HepG2 (cell line): Measurements from ENCODE around the gene TMEM232. TPM values are rescaled to one million over a fixed set of nuclear protein-coding genes. Genes with fewer than 3 reads are reported as not detected.

Source experiments
- ATAC-seq: fragments of 200-7000 bp; cut with Tn5 transposase; 3 replicates; pipeline ENCODE4 v1.9.1; 2020; ENCODE audit warnings: mild to moderate bottlenecking, moderate library complexity
- BruUV-seq: library from RNA; stranded (reverse); fragments of 400-500 nt; replicated peaks from 2 replicates; lab custom pipeline; 2021; lab: Mats Ljungman, UMichigan
- CTCF ChIA-PET: fragments of 300-600 bp; formaldehyde crosslinking; extraction: SDS; loops from one replicate; lab custom pipeline; 2021; ENCODE audit warnings: low total read pairs, inconsistent platforms, low intra/inter-chr PET ratio; lab: Yijun Ruan, JAX
- POLR2A ChIA-PET: fragments of 350-600 bp; sonication (Branson Sonifier 250); formaldehyde crosslinking; loops from one replicate; lab custom pipeline; 2020; ENCODE audit warnings: antibody characterized with exemption, inconsistent platforms; lab: Yijun Ruan, JAX
- DNase-seq: peaks from one replicate; pipeline ENCODE4 v3.0.0-alpha.2; 2015; ENCODE audit warnings: low spot score
- FAIRE-seq: peaks from 3 replicates; lab custom pipeline; 2011; peaks lifted over from hg19 to GRCh38; lab: Jason Lieb, UNC
- H2AFZ ChIP-seq: one replicate; pipeline ENCODE4 v1.6.1; 2011; ENCODE audit warnings: low read length, inconsistent platforms
- H3K27ac ChIP-seq: fragments of 300-600 bp; 3 replicates; pipeline ENCODE4 v1.8.0; 2011; ENCODE audit warnings: mixed run types, mild to moderate bottlenecking, mixed read lengths, low read length, inconsistent platforms; ENCODE audit not compliant: insufficient read depth; ENCODE audit errors: extremely low read length
- H3K27me3 ChIP-seq, 2 experiments: fragments of 200-600 bp in 1 of 2; 2 replicates in 1 of 2; 3 replicates in 1 of 2; pipeline versions ENCODE4 v1.6.0 to v1.8.0; 2011; ENCODE audit warnings: low read length in 2 of 2, mild to moderate bottlenecking in 2 of 2, moderate library complexity in 2 of 2, inconsistent platforms in 1 of 2; ENCODE audit not compliant: insufficient read depth in 2 of 2, control insufficient read depth in 1 of 2
- H3K36me3 ChIP-seq, 2 experiments: fragments of 200-600 bp in 1 of 2; replicated peaks in 1 of 2; 2 replicates in 1 of 2; 3 replicates in 1 of 2; pipeline versions ENCODE4 v1.5.1 to v1.8.0; 2011; ENCODE audit warnings: low read length in 2 of 2, inconsistent platforms in 1 of 2; ENCODE audit not compliant: insufficient read depth in 2 of 2, control insufficient read depth in 1 of 2
- H3K4me1 ChIP-seq: 2 replicates; pipeline ENCODE4 v1.5.1; 2012; ENCODE audit warnings: low read length, inconsistent platforms; ENCODE audit not compliant: insufficient read depth
- H3K4me2 ChIP-seq: 2 replicates; pipeline ENCODE4 v1.6.0; 2011; ENCODE audit warnings: low read depth, low read length, inconsistent platforms
- H3K4me3 ChIP-seq, 3 experiments: fragments of 200-600 bp in 1 of 3; sonication (generic), shearing (Covaris generic) in 1 of 3; replicated peaks in 1 of 3; 2 replicates each; pipeline ENCODE4 v1.5.1; 2011 to 2016; ENCODE audit warnings: low read length in 3 of 3, inconsistent platforms in 2 of 3, low read depth in 2 of 3, mild to moderate bottlenecking in 2 of 3, control low read depth in 1 of 3, mixed read lengths in 1 of 3; ENCODE audit not compliant: insufficient read depth in 1 of 3
- H3K79me2 ChIP-seq: one replicate; pipeline ENCODE4 v1.6.1; 2011; ENCODE audit warnings: low read length, inconsistent platforms; ENCODE audit not compliant: insufficient read depth
- H3K9ac ChIP-seq: 2 replicates; pipeline ENCODE4 v1.6.0; 2011; ENCODE audit warnings: mild to moderate bottlenecking, low read depth, low read length, inconsistent platforms; ENCODE audit not compliant: insufficient read depth
- H3K9me3 ChIP-seq: 2 replicates; pipeline ENCODE4 v1.5.1; 2012; ENCODE audit warnings: mild to moderate bottlenecking, low read length
- H4K20me1 ChIP-seq: 2 replicates; pipeline ENCODE4 v1.6.0; 2011; ENCODE audit warnings: inconsistent platforms, mild to moderate bottlenecking, low read length, moderate library complexity; ENCODE audit not compliant: insufficient read depth
- ATF7 ChIP-seq, 2 experiments: fragments of 450-650 bp in 1 of 2; sonication (generic) in 1 of 2; formaldehyde crosslinking in 1 of 2; IDR thresholded peaks; 2 replicates each; pipeline versions ENCODE4 v1.4.0 to v1.6.1; 2016 to 2020; ENCODE audit warnings: antibody characterized with exemption in 1 of 2, mild to moderate bottlenecking in 1 of 2, missing genetic modification reagents in 1 of 2
- ERF ChIP-seq: IDR thresholded peaks from 2 replicates; pipeline ENCODE4 v1.6.1; 2018; ENCODE audit warnings: missing biosample characterization, missing genetic modification reagents
- JDP2 ChIP-seq: sonication (generic); formaldehyde crosslinking; IDR thresholded peaks from 2 replicates; pipeline ENCODE4 v1.8.1; 2022; ENCODE audit warnings: missing genetic modification reagents, borderline replicate concordance
- MED8 ChIP-seq: sonication (generic); formaldehyde crosslinking; IDR thresholded peaks from 2 replicates; pipeline ENCODE4 v1.8.1; 2023; ENCODE audit warnings: mild to moderate bottlenecking, missing genetic modification reagents; ENCODE audit not compliant: insufficient replicate concordance
- MTF1 ChIP-seq: sonication (generic); formaldehyde crosslinking; IDR thresholded peaks from 2 replicates; pipeline ENCODE4 v1.5.0; 2020; ENCODE audit warnings: missing genetic modification reagents
- PHF5A ChIP-seq: IDR thresholded peaks from one replicate; pipeline ENCODE4 v1.6.1; 2018; ENCODE audit warnings: low read depth, missing genetic modification reagents; ENCODE audit not compliant: unreplicated experiment
- RBAK ChIP-seq: sonication (generic); formaldehyde crosslinking; IDR thresholded peaks from 2 replicates; pipeline ENCODE4 v1.5.1; 2020; ENCODE audit warnings: mild to moderate bottlenecking, missing genetic modification reagents
- RBM39 ChIP-seq: fragments of 200-400 bp; formaldehyde crosslinking; IDR thresholded peaks from one replicate; pipeline ENCODE4 v1.6.1; 2018; ENCODE audit warnings: antibody characterized with exemption, mild to moderate bottlenecking, low read depth, low read length; ENCODE audit not compliant: poor library complexity, severe bottlenecking
- SPEN ChIP-seq: sonication (generic); formaldehyde crosslinking; IDR thresholded peaks from 2 replicates; pipeline ENCODE4 v1.5.1; 2020; ENCODE audit warnings: low read depth, mild to moderate bottlenecking, missing genetic modification reagents
- TEAD3 ChIP-seq: optimal IDR thresholded peaks from 2 replicates; pipeline ENCODE3; 2016; ENCODE audit warnings: borderline replicate concordance
- U2AF2 ChIP-seq: fragments of 200-400 bp; formaldehyde crosslinking; IDR thresholded peaks from 2 replicates; pipeline ENCODE4 v1.6.1; 2017; ENCODE audit warnings: low read depth, mild to moderate bottlenecking, low read length
- ZNF12 ChIP-seq: sonication (generic); formaldehyde crosslinking; IDR thresholded peaks from 2 replicates; pipeline ENCODE4 v1.5.0; 2020; ENCODE audit warnings: missing genetic modification reagents
- ZNF205 ChIP-seq: IDR thresholded peaks from 2 replicates; pipeline ENCODE4 v1.6.1; 2018; ENCODE audit warnings: missing biosample characterization, missing genetic modification reagents
- ZNF225 ChIP-seq: sonication (generic); formaldehyde crosslinking; IDR thresholded peaks from 2 replicates; pipeline ENCODE4 v1.4.0; 2020; ENCODE audit warnings: mild to moderate bottlenecking, missing genetic modification reagents
- ZNF720 ChIP-seq: sonication (generic); formaldehyde crosslinking; IDR thresholded peaks from 2 replicates; pipeline ENCODE4 v1.4.0; 2020; ENCODE audit warnings: missing genetic modification reagents
- ZNF784 ChIP-seq: sonication (generic); formaldehyde crosslinking; IDR thresholded peaks from 2 replicates; pipeline ENCODE4 v1.5.1; 2020; ENCODE audit warnings: missing genetic modification reagents, mild to moderate bottlenecking, borderline replicate concordance
- ZSCAN30 ChIP-seq: sonication (generic); formaldehyde crosslinking; IDR thresholded peaks from 2 replicates; pipeline ENCODE4 v1.5.0; 2020; ENCODE audit warnings: mild to moderate bottlenecking, missing genetic modification reagents
- WGBS: methylation state at CpG from one replicate; pipeline ENCODE4 v1.1.6; 2017; ENCODE audit warnings: low lambda C conversion rate; 5-methylcytosine and 5-hydroxymethylcytosine counted together
- in situ Hi-C: cut with HindIII; loops from 2 replicates; pipeline ENCODE4 v1.10.0; 2017; ENCODE audit warnings: low pct_unique_long_range_greater_than_20kb; ENCODE audit not compliant: extremely low pct_ligation_motif_present
- intact Hi-C: fragments of 100-400 bp; cut with micrococcal nuclease; formaldehyde crosslinking; loops from one replicate; pipeline ENCODE4 v1.10.0; 2022; ENCODE audit not compliant: unreplicated experiment
- polyA plus RNA-seq, 8 experiments: library from polyadenylated mRNA; depleted of rRNA in 3 of 8; stranded (reverse) in 7 of 8; unstranded in 1 of 8; fragments of >200 nt; fragmentation: Illumina TruSeq in 4 of 8; extraction: Trizol in 4 of 8; gene quantifications; 2 replicates each; pipeline versions ENCODE4 v1.2.1 to v1.2.3, GENCODE V29; 2011 to 2016; ENCODE audit warnings: low read depth in 4 of 8, missing spikeins in 1 of 8, mixed read lengths in 1 of 8; ENCODE audit not compliant: insufficient read depth in 1 of 8
- total RNA-seq, 5 experiments: library from RNA; depleted of rRNA; stranded (reverse); fragments of >200 nt; fragmentation: Illumina TruSeq; extraction: Trizol; gene quantifications; 2 replicates each; pipeline ENCODE4 v1.2.3, GENCODE V29; 2016; ENCODE audit warnings: low read depth in 1 of 5

TMEM232 gene
- total and polyA plus RNA-seq, 2 of the 13 experiments (the other 11 are each of a cell fraction or from before 2014, with no cell fraction given): 0.29 to 0.71 TPM

- DNase-seq (no peak), FAIRE-seq (no peak), ATAC-seq (no peak)
- H3K4me3 ChIP-seq: no peak overlapping the region
- no peak overlapping the region for H3K9ac ChIP-seq
- no peaks in the 10 kb centered on the region for H3K79me2 ChIP-seq
- no peaks in the 10 kb centered on the region for H3K9me3 ChIP-seq
- H3K27me3 ChIP-seq: no peaks in the 10 kb centered on the region
- no peak overlapping the region for H3K27ac ChIP-seq
- POLR2A ChIA-PET: no interaction called here
- no TSS peak for BruUV-seq
- H2AFZ ChIP-seq: no peak overlapping the region
- H3K36me3 ChIP-seq: no peaks in the 10 kb centered on the region
- in situ Hi-C loops: no loop called here
- TF ChIP-seq PHF5A (CRISPR knock-in tag): no peak
- TF ChIP-seq SPEN: no peak
- no peak for TF ChIP-seq ERF (CRISPR knock-in tag)
- no peak for TF ChIP-seq ZSCAN30 (CRISPR knock-in tag)
- no peak for TF ChIP-seq ZNF784
- no peak for TF ChIP-seq ZNF225
- TF ChIP-seq JDP2 (CRISPR knock-in tag): no peak
- no peak for TF ChIP-seq ZNF12 (CRISPR knock-in tag)
- TF ChIP-seq RBM39: no peak
- TF ChIP-seq RBAK: no peak
- TF ChIP-seq ZNF205: no peak
- TF ChIP-seq ATF7 (IDR thresholded peaks at IDR 0.05): no peak
- no peak for TF ChIP-seq ATF7 (CRISPR knock-in tag; IDR thresholded peaks at IDR 0.05)
- no peak for TF ChIP-seq TEAD3 (CRISPR knock-in tag)
- no peak for TF ChIP-seq ZNF720 (CRISPR knock-in tag)
- no peak for TF ChIP-seq MED8 (CRISPR knock-in tag)
- TF ChIP-seq MTF1 (CRISPR knock-in tag): no peak
- no peak for TF ChIP-seq U2AF2
- WGBS: 5% methylated on average over 1 of the region's 1 CpG
- no peak overlapping the region for H3K4me2 ChIP-seq
- CTCF ChIA-PET: no interaction called here
- H4K20me1 ChIP-seq: no peaks in the 10 kb centered on the region
- H3K4me1 ChIP-seq: no peaks in the 10 kb centered on the region
- intact Hi-C loops: no loop called here
These were observed 165.0 kb downstream of the TMEM232 start for GRCh38 chr5:110561510-110561909.
